22Rv1 (cell line): ENCODE data around the gene FAM170B.
A peak's percentile ranks its signal among the peaks of the same experiment; 100 is the strongest.

ENCODE experiments used
- H3K27ac ChIP-seq: fragments of 450-650 bp; 2 replicates; pipeline ENCODE4 v1.5.1; 2017
- CTCF ChIP-seq: fragments of 450-650 bp; IDR thresholded peaks from 2 replicates; pipeline ENCODE4 v1.5.1; 2017; ENCODE audit warnings: mild to moderate bottlenecking
- ZFX ChIP-seq: fragments of 450-650 bp; IDR thresholded peaks from 2 replicates; pipeline ENCODE4 v1.6.1; 2017; ENCODE audit warnings: antibody characterized with exemption, borderline replicate concordance

FAM170B gene

GRCh38 chr10:49167425-49168170, 33.8 kb upstream of the FAM170B start:
- H3K27ac ChIP-seq, result no peak overlapping the region
- TF ChIP-seq ZFX, result no peak
- no peak for TF ChIP-seq CTCF

DNA sequence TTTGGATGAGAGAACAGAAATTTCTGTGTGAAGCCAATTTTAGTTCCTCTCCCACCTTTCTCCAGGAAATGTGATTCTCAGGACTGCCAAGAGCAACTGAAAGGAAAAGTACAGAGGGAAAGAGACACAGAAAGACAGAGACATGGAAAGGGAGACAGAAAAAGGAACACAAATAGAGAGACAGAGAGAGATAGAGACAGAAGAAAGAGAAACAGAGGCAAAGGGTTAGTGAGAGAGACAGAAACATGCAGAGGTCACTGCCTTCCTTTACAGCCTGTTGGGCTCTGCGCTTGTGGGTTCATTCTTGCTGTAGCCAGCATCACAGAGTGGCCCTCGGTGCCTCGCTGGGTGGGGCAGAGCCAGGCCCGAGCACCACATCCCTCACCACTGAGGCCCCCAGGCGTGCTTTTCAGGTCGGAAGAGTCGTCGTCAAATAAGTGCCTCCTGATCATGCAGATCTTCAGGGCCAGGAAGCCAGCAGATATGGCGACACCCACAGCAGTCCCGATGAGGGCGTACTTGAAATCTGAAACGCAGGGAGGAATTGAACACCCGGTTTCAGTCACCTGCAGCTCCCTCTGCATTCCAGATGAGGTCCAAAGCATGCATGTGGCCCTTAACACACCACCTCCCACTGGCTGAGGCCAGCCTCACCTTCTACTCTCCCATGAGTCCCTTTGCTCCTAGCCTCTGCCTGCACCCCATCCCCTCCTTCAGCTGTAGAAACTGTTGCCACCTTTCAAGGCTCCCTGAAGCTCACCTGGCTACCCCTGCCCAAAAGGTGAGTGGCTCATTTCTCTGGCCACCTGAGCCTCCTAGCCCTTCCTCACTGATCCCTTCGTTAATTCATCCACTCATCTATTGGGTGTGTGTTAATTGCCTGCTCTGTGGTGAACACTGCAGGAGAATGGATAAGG, 32.9 kb upstream of the FAM170B start:
- TF ChIP-seq CTCF (no peak), ZFX (no peak)
- no peak overlapping the region for H3K27ac ChIP-seq

DNA sequence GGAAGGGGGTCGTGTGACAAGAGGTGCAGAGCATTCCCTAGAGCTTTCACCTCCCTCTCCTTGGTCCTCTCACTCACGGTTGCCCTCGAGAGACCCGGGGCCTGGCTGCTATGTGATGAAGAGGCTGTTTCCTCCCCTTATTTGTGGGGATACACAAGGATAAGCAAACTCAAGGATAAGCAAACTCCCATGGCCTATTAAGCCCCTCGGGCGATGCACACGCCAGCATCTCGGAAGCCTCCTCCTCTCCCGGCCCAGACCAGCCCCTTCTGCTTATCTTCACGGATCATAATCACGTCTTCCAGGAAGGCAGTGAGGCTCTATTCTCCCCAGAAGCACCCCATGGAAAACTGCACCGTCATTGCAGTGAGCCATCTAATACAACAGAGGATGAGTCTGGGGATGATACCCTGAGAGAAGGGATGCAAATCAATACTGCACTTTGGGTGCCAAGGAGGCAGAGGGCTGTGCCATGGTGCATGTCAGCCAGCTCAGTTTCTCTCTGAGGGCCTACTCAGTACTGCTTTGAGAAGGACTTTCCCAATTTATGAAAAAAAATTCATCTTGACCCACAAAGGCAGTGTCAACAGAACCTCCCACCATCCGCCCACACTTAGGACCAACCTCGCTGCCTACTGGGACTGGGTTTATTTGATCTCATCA, 32.1 kb upstream of the FAM170B start:
- H3K27ac ChIP-seq, result no peak overlapping the region
- TF ChIP-seq CTCF (no peak), ZFX (no peak)

- H3K27ac ChIP-seq, result no peak overlapping the region
- TF ChIP-seq CTCF (no peak), ZFX (no peak)
Observed at GRCh38 chr10:49165259-49165658, 31.4 kb upstream of the FAM170B start.

GRCh38 chr10:49164559-49165188, 30.9 kb upstream of the FAM170B start:
- H3K27ac ChIP-seq, result no peak overlapping the region
- TF ChIP-seq CTCF (peak; percentile 38), ZFX (no peak)

- TF ChIP-seq CTCF, result no peak
- TF ChIP-seq ZFX, result no peak
- H3K27ac ChIP-seq, result no peak overlapping the region
Observed at GRCh38 chr10:49163741-49164140, 29.9 kb upstream of the FAM170B start.
